ENCODE data around the gene FUBP3. TPM values are rescaled to one million over a fixed set of nuclear protein-coding genes. Genes with fewer than 3 reads are reported as not detected.

The FUBP3 gene
- total RNA-seq, 6 donors from 2014 or later = 28.7 to 139 (median 43.6) TPM

GRCh38 chr9:130590305-130590704 is 10.9 kb downstream of the FUBP3 start:
- Histone ChIP-seq H3K27ac (no peak overlapping the region), H3K9me3 (no peaks in the 10 kb centered on the region), H3K36me3 (peaks cover 0 to 14% (median 0%) of the 10 kb centered on the region in 4 donors), H3K27me3 (no peaks in the 10 kb centered on the region), H3K4me1 (no peaks in the 10 kb centered on the region), H3K4me3 (no peak overlapping the region)
- TF ChIP-seq POLR2AphosphoS5 (IDR thresholded peaks at IDR 0.05) (no peak), POLR2A (IDR thresholded peaks at IDR 0.05) (no peak), CTCF (IDR thresholded peaks at IDR 0.05) (no peak), EP300 (IDR thresholded peaks at IDR 0.05) (no peak)
- WGBS, 2 donors = 90 to 91% methylated on average over 3 of the region's 3 CpGs
- ATAC-seq (ENCODE audit: low FRiP score in 2 of 2) (no peak), DNase-seq (no peak)

GRCh38 chr9:130593020-130593419 is 13.6 kb downstream of the FUBP3 start:
- DNase-seq = no peak
- no peak for TF ChIP-seq CTCF (IDR thresholded peaks at IDR 0.05)
- no peak for TF ChIP-seq EP300 (IDR thresholded peaks at IDR 0.05)
- no peak for TF ChIP-seq POLR2AphosphoS5 (IDR thresholded peaks at IDR 0.05)
- TF ChIP-seq POLR2A (IDR thresholded peaks at IDR 0.05) = no peak
- no peaks in the 10 kb centered on the region for H3K9me3 ChIP-seq
- WGBS, 2 donors = 94 to 98% methylated on average over 2 of the region's 2 CpGs
- no peaks in the 10 kb centered on the region for H3K27me3 ChIP-seq
- no peak overlapping the region for H3K27ac ChIP-seq
- no peaks in the 10 kb centered on the region for H3K4me1 ChIP-seq
- no peak overlapping the region for H3K4me3 ChIP-seq
- no peak for ATAC-seq (ENCODE audit: low FRiP score in 2 of 2)
- H3K36me3 ChIP-seq = peaks cover 11 to 40% (median 12%) of the 10 kb centered on the region in 4 donors

- Histone ChIP-seq H3K27me3 (no peaks in the 10 kb centered on the region), H3K4me1 (peaks cover 0 to 4% (median 0%) of the 10 kb centered on the region in 4 donors), H3K9me3 (no peaks in the 10 kb centered on the region), H3K36me3 (peaks cover 16 to 70% (median 28%) of the 10 kb centered on the region in 4 donors), H3K4me3 (no peak overlapping the region), H3K27ac (no peak overlapping the region)
- ATAC-seq (ENCODE audit: low FRiP score in 2 of 2) (no peak), DNase-seq (no peak)
- no peak for TF ChIP-seq POLR2AphosphoS5 (IDR thresholded peaks at IDR 0.05)
- no peak for TF ChIP-seq CTCF (IDR thresholded peaks at IDR 0.05)
- no peak for TF ChIP-seq EP300 (IDR thresholded peaks at IDR 0.05)
- TF ChIP-seq POLR2A (IDR thresholded peaks at IDR 0.05) = no peak
- 88 to 97% methylated on average over 4 of the region's 4 CpGs for WGBS, 2 donors
Observed at GRCh38 chr9:130597228-130597627, 17.9 kb downstream of the FUBP3 start.

GRCh38 chr9:130598188-130598587 is 18.8 kb downstream of the FUBP3 start:
- 91% methylated on average over 5 of the region's 5 CpGs for WGBS, 2 donors
- DNase-seq (no peak), ATAC-seq (ENCODE audit: low FRiP score in 2 of 2) (no peak)
- peaks cover 0 to 4% (median 0%) of the 10 kb centered on the region in 4 donors for H3K4me1 ChIP-seq
- no peak overlapping the region for H3K4me3 ChIP-seq
- H3K27me3 ChIP-seq = no peaks in the 10 kb centered on the region
- peaks cover 16 to 68% (median 28%) of the 10 kb centered on the region in 4 donors for H3K36me3 ChIP-seq
- H3K27ac ChIP-seq = no peak overlapping the region
- TF ChIP-seq POLR2AphosphoS5 (IDR thresholded peaks at IDR 0.05) = no peak
- TF ChIP-seq POLR2A (IDR thresholded peaks at IDR 0.05) = no peak
- no peak for TF ChIP-seq CTCF (IDR thresholded peaks at IDR 0.05)
- no peak for TF ChIP-seq EP300 (IDR thresholded peaks at IDR 0.05)
- no peaks in the 10 kb centered on the region for H3K9me3 ChIP-seq

GRCh38 chr9:130599625-130600024 is 20.2 kb downstream of the FUBP3 start:
- no peak for TF ChIP-seq POLR2A (IDR thresholded peaks at IDR 0.05)
- no peak for TF ChIP-seq CTCF (IDR thresholded peaks at IDR 0.05)
- no peak for TF ChIP-seq EP300 (IDR thresholded peaks at IDR 0.05)
- TF ChIP-seq POLR2AphosphoS5 (IDR thresholded peaks at IDR 0.05) = no peak
- 91 to 96% methylated on average over 2 of the region's 2 CpGs for WGBS, 2 donors
- peaks cover 16 to 76% (median 28%) of the 10 kb centered on the region in 4 donors for H3K36me3 ChIP-seq

More at GRCh38 chr9:130599625-130600024, 20.2 kb downstream of the FUBP3 start:
- Histone ChIP-seq H3K9me3 (no peaks in the 10 kb centered on the region), H3K4me3 (no peak overlapping the region), H3K4me1 (peaks cover 0 to 4% (median 0%) of the 10 kb centered on the region in 4 donors), H3K27me3 (no peaks in the 10 kb centered on the region), H3K27ac (no peak overlapping the region)
- DNase-seq = no peak
- no peak for ATAC-seq (ENCODE audit: low FRiP score in 2 of 2)

Data from upper lobe of left lung (tissue), 6 donors.